Stimulated activated CD4-positive, alpha-beta T cell treated with anti-CD3 and anti-CD28 coated beads, Interleukin-15, amount 100 ng/mL, for 24 hours (primary cell): ENCODE measurements around the gene SLC25A39.
"Not testable (repeated sequence)": the region's sequence is repeated elsewhere in the genome, so short reads cannot be mapped to it uniquely, and the experiment has no call there.

Source experiments
- DNase-seq: peaks from one replicate; pipeline ENCODE4 v3.0.0-alpha.2; 2020

SLC25A39 gene

DNA sequence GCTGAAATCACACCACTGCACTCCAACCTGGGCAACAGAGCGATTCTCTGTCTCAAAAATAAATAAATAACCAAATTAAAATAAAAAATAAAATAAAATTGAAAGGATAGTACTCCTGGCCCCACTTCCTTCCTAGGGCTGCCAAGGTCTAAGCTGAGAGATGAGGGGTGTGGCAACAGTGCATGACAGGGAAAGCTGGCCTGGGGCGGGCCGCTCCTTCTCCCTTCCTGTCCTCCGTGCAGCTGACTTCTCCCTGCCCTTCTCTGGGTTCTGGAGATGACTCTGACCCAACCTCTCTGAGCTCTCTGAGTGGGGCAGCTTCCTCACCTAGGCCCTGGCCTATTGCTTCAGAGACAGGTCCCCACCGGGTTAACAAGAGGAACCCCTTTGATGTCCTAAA, 8.7 kb upstream of the SLC25A39 start:
- no peak for DNase-seq

GRCh38 chr17:44331249-44331760, 6.7 kb upstream of the SLC25A39 start:
- peak; percentile 76 for DNase-seq

GRCh38 chr17:44330263-44330662, 5.6 kb upstream of the SLC25A39 start:
- DNase-seq = not testable (repeated sequence)

GRCh38 chr17:44329516-44329915, 4.9 kb upstream of the SLC25A39 start:
- DNase-seq = not testable (repeated sequence)

DNA sequence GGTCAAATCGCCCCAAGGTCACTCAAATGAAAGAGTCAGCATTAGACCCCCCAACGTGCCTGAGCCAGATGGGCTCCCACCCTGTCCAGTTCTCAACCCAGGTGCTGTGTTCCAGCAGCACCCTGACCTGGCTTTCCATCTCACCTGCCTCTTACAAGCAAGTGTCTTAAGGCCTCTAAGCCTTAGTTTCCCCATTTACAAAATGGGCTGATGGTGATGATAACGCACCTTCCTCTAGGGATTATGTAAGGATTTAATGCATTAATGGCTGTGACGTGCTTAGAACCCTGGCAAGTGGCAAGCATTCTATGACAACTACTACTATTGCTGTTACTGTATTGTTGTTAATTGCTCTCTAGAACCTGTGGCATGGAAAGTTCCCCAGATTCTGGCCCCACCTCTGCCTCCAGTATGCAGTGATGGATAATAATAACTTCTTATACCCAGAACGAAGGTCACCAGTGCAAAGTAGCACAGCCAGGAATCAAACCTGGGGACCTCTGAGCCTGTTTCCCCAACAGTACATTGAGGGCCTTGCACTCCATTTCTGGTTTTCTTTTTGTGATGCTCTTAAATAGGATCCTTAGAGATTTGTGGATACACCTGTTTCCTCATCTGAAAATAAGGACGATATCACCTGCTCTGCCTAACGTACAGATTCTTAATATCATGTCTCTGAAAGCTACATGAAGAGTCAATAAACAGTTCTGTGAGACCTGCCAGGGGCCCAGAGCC, 3.3 kb upstream of the SLC25A39 start:
- DNase-seq = no peak

DNA sequence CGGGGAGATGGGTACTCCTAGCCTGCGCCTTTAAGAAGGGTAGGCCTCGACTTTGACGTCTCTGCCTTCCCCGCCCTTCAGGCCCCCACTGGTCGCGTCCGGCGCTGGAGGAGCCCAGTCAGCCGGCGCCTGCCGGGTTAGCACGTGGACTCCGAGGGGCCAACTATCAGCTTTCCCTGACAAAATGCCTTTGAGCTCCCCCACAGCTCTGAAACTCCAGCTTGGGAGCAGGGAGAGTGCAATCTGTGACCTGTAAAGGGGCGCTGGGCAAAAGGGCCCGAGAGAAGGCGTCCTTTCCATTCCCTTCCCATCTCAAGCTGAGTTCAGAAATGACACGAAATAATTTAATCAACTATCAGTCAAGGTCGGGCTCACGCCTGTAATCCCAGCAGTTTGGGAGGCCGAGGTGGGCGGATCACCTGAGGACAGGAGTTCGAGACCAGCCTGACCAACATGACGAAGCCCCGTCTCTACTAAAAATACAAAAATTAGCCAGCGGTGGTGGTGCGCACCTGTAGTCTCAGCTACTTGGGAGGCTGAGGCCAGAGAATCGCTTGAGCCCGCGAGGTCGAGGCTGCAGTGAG, 2.3 kb upstream of the SLC25A39 start:
- DNase-seq = peak; percentile 94

- DNase-seq = no peak
Measured at GRCh38 chr17:44324092-44324570, 492 bp downstream of the SLC25A39 start.

- no peak for DNase-seq
Measured at GRCh38 chr17:44323359-44324091, 1.1 kb downstream of the SLC25A39 start.

DNA sequence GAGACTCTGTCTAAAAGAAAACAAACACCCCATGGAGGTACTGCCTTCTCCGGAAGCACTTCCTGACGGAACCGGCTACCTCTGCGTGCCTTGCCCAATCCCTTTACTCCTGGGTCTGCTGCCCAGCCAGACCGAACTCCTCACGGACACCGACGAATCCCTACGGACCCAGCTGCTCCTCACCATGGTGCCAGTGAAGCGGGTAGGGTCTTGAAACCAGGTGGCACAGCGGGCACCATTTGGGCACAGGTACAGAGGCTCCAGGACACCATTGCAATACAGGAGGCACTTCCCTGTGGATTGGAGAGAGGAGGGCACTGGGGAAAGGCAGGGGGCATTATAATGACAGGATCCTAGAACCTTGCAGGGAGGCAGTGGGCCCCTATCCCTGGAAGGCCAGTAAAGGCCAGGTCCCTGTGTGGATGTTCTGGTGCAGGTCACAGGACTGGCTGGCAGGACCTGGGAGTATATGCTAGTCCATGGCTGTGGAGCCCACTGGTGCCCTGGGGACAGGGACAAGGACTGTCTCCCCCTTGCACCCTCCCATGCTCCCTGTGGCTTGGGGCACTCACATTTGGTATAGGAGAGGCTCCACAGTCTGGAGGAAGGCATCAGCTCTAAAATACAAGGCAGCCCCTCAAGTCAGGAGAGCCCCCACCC, 2.3 kb downstream of the SLC25A39 start:
- DNase-seq = no peak

- no peak for DNase-seq
Measured at GRCh38 chr17:44321246-44322120, 3.1 kb downstream of the SLC25A39 start.

- no peak for DNase-seq
Measured at GRCh38 chr17:44320066-44320465, 4.6 kb downstream of the SLC25A39 start.

- DNase-seq = no peak
Measured at GRCh38 chr17:44318077-44318892, 6.3 kb downstream of the SLC25A39 start.

- no peak for DNase-seq
Measured at GRCh38 chr17:44317545-44317944, 7.1 kb downstream of the SLC25A39 start.

DNA sequence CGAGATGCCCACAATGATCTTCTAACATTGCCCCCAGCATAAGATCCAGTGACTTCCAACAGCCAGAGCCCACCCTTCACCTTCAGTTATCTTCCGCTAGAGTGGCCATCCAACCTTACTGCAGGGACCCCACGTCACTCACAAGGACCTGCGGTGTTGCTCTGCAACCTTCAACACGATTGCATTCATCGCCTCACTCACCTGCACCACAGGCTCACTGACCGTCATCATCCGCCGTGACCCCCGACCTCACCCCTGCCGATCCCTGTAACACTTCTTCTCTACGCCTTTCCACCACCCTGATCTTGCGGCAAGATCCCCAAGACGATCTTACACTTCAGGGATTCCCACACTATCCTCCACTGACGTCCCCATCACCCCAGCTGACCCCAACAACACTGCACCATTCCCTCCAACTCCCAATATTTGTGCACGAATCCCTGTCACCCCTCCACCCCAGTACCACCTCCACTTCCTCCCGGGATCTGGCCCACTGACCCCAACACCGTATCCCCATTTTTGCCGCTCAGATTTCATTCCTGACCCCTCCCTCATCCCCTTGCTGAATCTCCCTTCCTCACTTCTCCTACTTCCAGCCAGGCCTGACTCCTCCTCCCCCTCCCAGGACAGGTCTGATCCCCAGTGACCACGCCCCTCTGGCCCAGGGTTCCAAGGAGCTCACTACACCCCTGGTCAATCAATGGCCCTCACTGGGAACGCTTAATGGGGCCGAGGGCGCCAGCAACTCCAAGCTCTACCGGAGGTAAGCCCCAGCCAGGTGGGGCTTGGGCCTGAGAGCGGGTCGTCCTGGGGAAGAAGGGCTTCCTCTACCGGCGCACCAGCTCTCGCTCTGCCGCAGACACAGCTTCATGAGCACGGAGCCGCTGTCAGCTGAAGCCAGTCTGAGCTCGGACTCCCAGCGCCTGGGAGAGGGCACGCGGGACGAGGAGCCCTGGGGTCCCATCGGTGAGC, 8.6 kb downstream of the SLC25A39 start:
- DNase-seq = no peak

GRCh38 chr17:44314869-44315661, 9.6 kb downstream of the SLC25A39 start:
- peak; percentile 73 for DNase-seq

GRCh38 chr17:44314524-44314868, 10.1 kb downstream of the SLC25A39 start:
- no peak for DNase-seq

DNA sequence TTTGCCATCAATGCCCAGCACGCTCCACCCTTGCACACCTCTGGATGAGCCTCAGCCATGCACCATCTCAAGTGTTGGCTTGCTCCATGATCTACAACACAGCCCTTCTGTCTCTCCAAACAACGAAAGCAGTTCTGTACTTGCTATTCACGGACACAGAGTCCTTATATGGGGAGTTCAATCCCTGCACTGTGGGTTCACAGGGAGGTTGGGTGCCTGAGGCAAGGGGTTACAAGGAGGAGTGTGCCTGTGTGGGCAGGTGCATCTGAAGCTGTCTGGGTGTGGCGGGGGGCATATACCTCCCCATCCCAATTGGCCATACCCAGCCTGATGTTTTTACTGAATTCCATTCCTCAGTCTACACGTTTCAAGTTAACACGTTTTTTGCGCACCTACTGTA, 10.6 kb downstream of the SLC25A39 start:
- DNase-seq = no peak

- DNase-seq = no peak
Measured at GRCh38 chr17:44312396-44313104, 12.1 kb downstream of the SLC25A39 start.
